Neural progenitor cell (in vitro differentiated cells): Measurements from ENCODE around the gene PRKAG2. TPM values are rescaled to one million over a fixed set of nuclear protein-coding genes. Genes with fewer than 3 reads are reported as not detected.

ENCODE experiments used
- DNase-seq: peaks from one replicate; pipeline ENCODE4 v3.0.0-alpha.2; 2016; ENCODE audit warnings: low spot score
- H2AFZ ChIP-seq: fragments of 200-600 bp; sonication (generic); replicated peaks from 2 replicates; pipeline ENCODE4 v1.6.1; 2016; ENCODE audit warnings: antibody characterized with exemption
- H3F3A ChIP-seq: fragments of 200-600 bp; sonication (generic); 2 replicates; pipeline ENCODE4 v1.6.1; 2016; ENCODE audit warnings: antibody characterized with exemption, low read depth
- H3K27ac ChIP-seq: fragments of 200-600 bp; sonication (generic); 2 replicates; pipeline ENCODE4 v1.5.1; 2016; ENCODE audit warnings: mild to moderate bottlenecking
- H3K27me3 ChIP-seq: fragments of 200-600 bp; sonication (generic); 2 replicates; pipeline ENCODE4 v1.6.1; 2016; ENCODE audit warnings: mild to moderate bottlenecking, moderate library complexity
- H3K36me3 ChIP-seq: fragments of 200-600 bp; sonication (generic); 2 replicates; pipeline ENCODE4 v1.5.1; 2016
- H3K4me1 ChIP-seq: fragments of 200-600 bp; sonication (generic); 2 replicates; pipeline ENCODE4 v1.6.1; 2016; ENCODE audit warnings: mixed run types
- H3K4me2 ChIP-seq: fragments of 200-600 bp; sonication (generic); 2 replicates; pipeline ENCODE4 v1.6.1; 2016
- H3K4me3 ChIP-seq: fragments of 200-600 bp; sonication (generic); 2 replicates; pipeline ENCODE4 v1.5.1; 2016
- H3K79me2 ChIP-seq: fragments of 200-600 bp; sonication (generic); 2 replicates; pipeline ENCODE4 v1.6.1; 2016; ENCODE audit warnings: low read depth
- H3K9ac ChIP-seq: fragments of 200-600 bp; sonication (generic); 2 replicates; pipeline ENCODE4 v1.6.1; 2016
- H3K9me3 ChIP-seq: fragments of 200-600 bp; sonication (generic); 2 replicates; pipeline ENCODE4 v1.5.1; 2016; ENCODE audit warnings: low read depth
- H4K20me1 ChIP-seq: fragments of 200-600 bp; sonication (generic); 2 replicates; pipeline ENCODE4 v1.6.1; 2016; ENCODE audit warnings: low read depth
- H3K27ac Mint-ChIP-seq: 3 replicates; pipeline ENCODE4 v1.8.0; 2021; ENCODE audit warnings: mixed read lengths
- H3K27me3 Mint-ChIP-seq: 2 replicates; pipeline ENCODE4 v1.8.0; 2022; ENCODE audit warnings: low read depth, mild to moderate bottlenecking, inconsistent platforms, moderate library complexity, mixed read lengths; ENCODE audit not compliant: insufficient read depth
- H3K36me3 Mint-ChIP-seq: 3 replicates; pipeline ENCODE4 v1.8.0; 2021; ENCODE audit warnings: mixed read lengths
- H3K4me1 Mint-ChIP-seq: 3 replicates; pipeline ENCODE4 v1.8.0; 2021; ENCODE audit warnings: mixed read lengths
- H3K4me3 Mint-ChIP-seq: 3 replicates; pipeline ENCODE4 v1.8.0; 2021; ENCODE audit warnings: mild to moderate bottlenecking, moderate library complexity, mixed read lengths
- H3K9me3 Mint-ChIP-seq: 3 replicates; pipeline ENCODE4 v1.8.0; 2020; ENCODE audit warnings: mixed read lengths
- EZH2 ChIP-seq: fragments of 200-600 bp; sonication (generic); IDR thresholded peaks from 2 replicates; pipeline ENCODE4 v1.6.1; 2017; ENCODE audit warnings: antibody characterized with exemption, mild to moderate bottlenecking, moderate library complexity
- EZH2phosphoT487 ChIP-seq: fragments of 200-600 bp; sonication (generic); IDR thresholded peaks from 2 replicates; pipeline ENCODE4 v1.6.1; 2017; ENCODE audit warnings: antibody characterized with exemption
- total RNA-seq: library from RNA; depleted of rRNA; stranded (reverse); fragments of >200 nt; gene quantifications from 2 replicates; pipeline ENCODE4 v1.2.3, GENCODE V29; 2015; ENCODE audit warnings: low replicate concordance
- TF ChIP-seq, protein P1 (sequence below): fragments of 200-600 bp; sonication (generic); IDR thresholded peaks from 2 replicates; pipeline ENCODE4 v1.5.1; 2017; ENCODE audit warnings: antibody characterized with exemption, mild to moderate bottlenecking

The PRKAG2 gene
- total RNA-seq, 1 donor from 2014 or later: 11.4 TPM

DNA sequence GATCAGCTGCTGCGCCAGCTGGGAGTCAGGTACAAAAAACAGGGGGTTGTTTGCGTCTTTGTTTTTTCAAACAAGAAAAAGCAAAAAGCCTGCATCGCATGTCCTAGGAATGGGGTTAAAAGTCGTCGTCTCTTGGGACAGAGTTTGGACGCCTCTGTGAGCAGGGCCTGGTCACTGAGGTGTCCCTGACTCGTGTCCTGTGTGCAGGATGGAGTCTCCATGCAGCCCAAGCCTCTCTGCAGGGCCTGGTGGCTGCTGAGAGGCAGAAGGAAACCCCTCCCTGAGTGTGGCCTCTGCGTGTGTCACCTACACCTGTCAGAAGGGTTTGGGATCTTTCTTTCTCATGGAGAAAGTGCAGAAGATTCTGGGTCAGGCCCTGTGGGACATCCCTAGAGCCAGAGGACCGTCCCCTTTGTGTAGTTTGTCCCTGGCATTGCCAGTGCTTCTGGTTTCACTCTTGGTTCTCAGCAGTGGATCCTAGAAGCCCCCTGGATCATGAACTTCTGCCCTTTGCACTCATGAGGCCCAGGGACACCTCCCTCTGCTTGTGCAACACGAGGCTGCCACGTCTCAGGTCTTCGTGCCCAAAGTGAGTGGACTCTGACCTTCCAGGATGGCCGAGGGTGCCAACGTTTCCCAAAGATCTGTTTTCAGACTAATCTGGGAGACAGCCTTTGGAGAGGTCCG is 75.0 kb downstream of the PRKAG2 start:
- Histone ChIP-seq H3K36me3 (no peaks in the 10 kb centered on the region), H3K27ac (no peak overlapping the region), H3K4me1 (no peaks in the 10 kb centered on the region), H3K9me3 (no peaks in the 10 kb centered on the region), H3F3A (no peaks in the 10 kb centered on the region), H2AFZ (no peak overlapping the region), H3K27me3 (no peaks in the 10 kb centered on the region), H3K9ac (no peak overlapping the region), H3K79me2 (no peaks in the 10 kb centered on the region), H3K4me3 (no peak overlapping the region), H3K4me2 (no peak overlapping the region), H4K20me1 (no peaks in the 10 kb centered on the region)
- TF ChIP-seq EZH2phosphoT487: no peak
- TF ChIP-seq, protein P1, sequence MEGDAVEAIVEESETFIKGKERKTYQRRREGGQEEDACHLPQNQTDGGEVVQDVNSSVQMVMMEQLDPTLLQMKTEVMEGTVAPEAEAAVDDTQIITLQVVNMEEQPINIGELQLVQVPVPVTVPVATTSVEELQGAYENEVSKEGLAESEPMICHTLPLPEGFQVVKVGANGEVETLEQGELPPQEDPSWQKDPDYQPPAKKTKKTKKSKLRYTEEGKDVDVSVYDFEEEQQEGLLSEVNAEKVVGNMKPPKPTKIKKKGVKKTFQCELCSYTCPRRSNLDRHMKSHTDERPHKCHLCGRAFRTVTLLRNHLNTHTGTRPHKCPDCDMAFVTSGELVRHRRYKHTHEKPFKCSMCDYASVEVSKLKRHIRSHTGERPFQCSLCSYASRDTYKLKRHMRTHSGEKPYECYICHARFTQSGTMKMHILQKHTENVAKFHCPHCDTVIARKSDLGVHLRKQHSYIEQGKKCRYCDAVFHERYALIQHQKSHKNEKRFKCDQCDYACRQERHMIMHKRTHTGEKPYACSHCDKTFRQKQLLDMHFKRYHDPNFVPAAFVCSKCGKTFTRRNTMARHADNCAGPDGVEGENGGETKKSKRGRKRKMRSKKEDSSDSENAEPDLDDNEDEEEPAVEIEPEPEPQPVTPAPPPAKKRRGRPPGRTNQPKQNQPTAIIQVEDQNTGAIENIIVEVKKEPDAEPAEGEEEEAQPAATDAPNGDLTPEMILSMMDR: no peak
- TF ChIP-seq EZH2: no peak
- Mint-ChIP-seq H3K9me3 (no peaks in the 10 kb centered on the region), H3K4me1 (peaks cover 8% of the 10 kb centered on the region), H3K36me3 (no peaks in the 10 kb centered on the region), H3K27me3 (peaks cover 6% of the 10 kb centered on the region), H3K4me3 (no peak overlapping the region), H3K27ac (no peak overlapping the region)
- no peak for DNase-seq

DNA sequence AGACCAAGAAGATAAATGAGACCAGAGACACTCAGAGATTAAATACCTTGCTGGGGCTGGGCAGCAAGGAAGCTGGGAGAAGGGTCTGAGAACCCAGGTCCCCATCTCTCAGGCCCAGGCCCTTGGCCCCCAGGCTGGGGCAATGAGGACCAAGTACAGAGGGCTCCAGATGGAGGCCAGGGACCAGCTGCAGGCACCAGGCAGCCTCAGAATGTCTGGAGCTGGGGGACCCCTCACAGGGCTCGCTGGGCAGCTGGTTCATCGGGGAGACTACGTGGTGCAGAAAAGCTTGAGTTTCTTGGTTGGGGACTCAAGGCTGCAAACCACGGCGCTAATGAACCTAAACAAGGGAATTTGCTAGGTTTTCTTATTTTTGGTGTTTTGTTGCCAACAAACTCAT is 75.6 kb downstream of the PRKAG2 start:
- no peak overlapping the region for H3K27ac Mint-ChIP-seq

GRCh38 chr7:151800861-151801260 is 76.1 kb downstream of the PRKAG2 start:
- Histone ChIP-seq H3K4me3 (no peak overlapping the region), H3K4me2 (no peak overlapping the region), H3K27ac (no peak overlapping the region), H3K9me3 (no peaks in the 10 kb centered on the region), H3K9ac (no peak overlapping the region), H3F3A (no peaks in the 10 kb centered on the region), H2AFZ (no peak overlapping the region), H3K79me2 (no peaks in the 10 kb centered on the region), H3K36me3 (no peaks in the 10 kb centered on the region), H3K27me3 (no peaks in the 10 kb centered on the region), H4K20me1 (no peaks in the 10 kb centered on the region), H3K4me1 (no peaks in the 10 kb centered on the region)
- Mint-ChIP-seq H3K4me3 (no peak overlapping the region), H3K27ac (no peak overlapping the region), H3K36me3 (no peaks in the 10 kb centered on the region), H3K4me1 (peaks cover 3% of the 10 kb centered on the region), H3K27me3 (peaks cover 8% of the 10 kb centered on the region), H3K9me3 (no peaks in the 10 kb centered on the region)
- no peak for TF ChIP-seq EZH2phosphoT487
- TF ChIP-seq, protein P1: no peak
- TF ChIP-seq EZH2: no peak
- DNase-seq: no peak

More for the DNA sequence above, 75.6 kb downstream of the PRKAG2 start:
- Histone ChIP-seq H2AFZ (no peak overlapping the region), H3K36me3 (no peaks in the 10 kb centered on the region), H4K20me1 (no peaks in the 10 kb centered on the region), H3K79me2 (no peaks in the 10 kb centered on the region), H3F3A (no peaks in the 10 kb centered on the region), H3K9ac (no peak overlapping the region), H3K4me2 (no peak overlapping the region), H3K4me3 (no peak overlapping the region), H3K9me3 (no peaks in the 10 kb centered on the region), H3K4me1 (no peaks in the 10 kb centered on the region), H3K27ac (no peak overlapping the region), H3K27me3 (no peaks in the 10 kb centered on the region)
- H3K9me3 Mint-ChIP-seq: no peaks in the 10 kb centered on the region
- H3K4me3 Mint-ChIP-seq: no peak overlapping the region
- peaks cover 7% of the 10 kb centered on the region for H3K27me3 Mint-ChIP-seq
- H3K4me1 Mint-ChIP-seq: peaks cover 6% of the 10 kb centered on the region
- no peak for DNase-seq
- no peaks in the 10 kb centered on the region for H3K36me3 Mint-ChIP-seq
- no peak for TF ChIP-seq EZH2phosphoT487
- no peak for TF ChIP-seq EZH2
- TF ChIP-seq, protein P1: no peak
